GM23338 (cell line): ENCODE results near the gene ALKAL2. TPM values are rescaled to one million over a fixed set of nuclear protein-coding genes. Genes with fewer than 3 reads are reported as not detected.

Experiments
- ATAC-seq: fragments of 200-7000 bp; cut with Tn5 transposase; 3 replicates; pipeline ENCODE4 v1.9.1; 2020
- DNase-seq: peaks from one replicate; pipeline ENCODE4 v3.0.0-alpha.2; 2015; ENCODE audit warnings: low spot score
- H2AFZ ChIP-seq: fragments of 200-600 bp; sonication (generic); 2 replicates; pipeline ENCODE4 v1.8.0; 2016; ENCODE audit warnings: antibody characterized with exemption, mild to moderate bottlenecking, moderate library complexity
- H3F3A ChIP-seq: fragments of 200-600 bp; sonication (generic); replicated peaks from 2 replicates; pipeline ENCODE4 v1.8.0; 2017; ENCODE audit warnings: antibody characterized with exemption, mixed run types, low read depth
- H3K27ac ChIP-seq: fragments of 200-600 bp; sonication (generic); 2 replicates; pipeline ENCODE4 v1.6.1; 2016; ENCODE audit warnings: low read depth
- H3K27me3 ChIP-seq: fragments of 200-600 bp; sonication (generic); 2 replicates; pipeline ENCODE4 v1.8.0; 2016; ENCODE audit warnings: mild to moderate bottlenecking, mixed run types, moderate library complexity; ENCODE audit not compliant: insufficient read depth
- H3K36me3 ChIP-seq: fragments of 200-600 bp; sonication (generic); 2 replicates; pipeline ENCODE4 v1.8.0; 2016; ENCODE audit warnings: mild to moderate bottlenecking; ENCODE audit not compliant: insufficient read depth
- H3K4me1 ChIP-seq: fragments of 200-600 bp; sonication (generic); 2 replicates; pipeline ENCODE4 v1.8.0; 2016; ENCODE audit warnings: mild to moderate bottlenecking, moderate library complexity; ENCODE audit not compliant: insufficient read depth
- H3K4me2 ChIP-seq: fragments of 200-600 bp; sonication (generic); 2 replicates; pipeline ENCODE4 v1.7.1; 2017; ENCODE audit warnings: mixed run types
- H3K4me3 ChIP-seq: fragments of 200-600 bp; sonication (generic); 2 replicates; pipeline ENCODE4 v1.6.1; 2016; ENCODE audit warnings: mixed run types
- H3K79me2 ChIP-seq: fragments of 200-600 bp; sonication (generic); replicated peaks from 2 replicates; pipeline ENCODE4 v1.8.0; 2017; ENCODE audit warnings: mild to moderate bottlenecking; ENCODE audit not compliant: insufficient read depth
- H3K9me2 ChIP-seq: fragments of 200-600 bp; sonication (generic); 2 replicates; pipeline ENCODE4 v1.8.0; 2017; ENCODE audit not compliant: insufficient read depth
- H4K20me1 ChIP-seq: fragments of 200-600 bp; sonication (generic); replicated peaks from 2 replicates; pipeline ENCODE4 v1.8.0; 2017; ENCODE audit warnings: mild to moderate bottlenecking; ENCODE audit not compliant: insufficient read depth
- H3K27ac Mint-ChIP-seq: 2 replicates; pipeline ENCODE4 v1.8.0; 2020; ENCODE audit warnings: inconsistent platforms, mild to moderate bottlenecking, moderate library complexity, mixed read lengths
- H3K27me3 Mint-ChIP-seq: 3 replicates; pipeline ENCODE4 v1.8.0; 2022; ENCODE audit warnings: low read depth, mild to moderate bottlenecking, moderate library complexity, mixed read lengths, inconsistent platforms; ENCODE audit not compliant: insufficient read depth, poor library complexity
- H3K36me3 Mint-ChIP-seq: 3 replicates; pipeline ENCODE4 v1.8.0; 2021; ENCODE audit warnings: low read depth, mild to moderate bottlenecking, inconsistent platforms, moderate library complexity, mixed read lengths
- H3K4me1 Mint-ChIP-seq: 3 replicates; pipeline ENCODE4 v1.8.0; 2020; ENCODE audit warnings: mild to moderate bottlenecking, inconsistent platforms, mixed read lengths
- H3K4me3 Mint-ChIP-seq: 3 replicates; pipeline ENCODE4 v1.8.0; 2021; ENCODE audit warnings: moderate library complexity, mild to moderate bottlenecking, inconsistent platforms, mixed read lengths
- H3K9me3 Mint-ChIP-seq: 3 replicates; pipeline ENCODE4 v1.8.0; 2020; ENCODE audit warnings: moderate library complexity, mild to moderate bottlenecking, inconsistent platforms, mixed read lengths
- CREB1 ChIP-seq: fragments of 250-450 bp; sonication (Bioruptor Pico); IDR thresholded peaks from 2 replicates; pipeline ENCODE4 v1.5.0; 2020; ENCODE audit warnings: low read depth, mild to moderate bottlenecking, moderate library complexity
- EZH2 ChIP-seq: fragments of 200-600 bp; sonication (generic); IDR thresholded peaks from one replicate; pipeline ENCODE4 v1.8.0; 2017; ENCODE audit warnings: antibody characterized with exemption, mild to moderate bottlenecking, low read depth; ENCODE audit not compliant: unreplicated experiment
- EZH2phosphoT487 ChIP-seq: fragments of 200-600 bp; sonication (generic); IDR thresholded peaks from one replicate; pipeline ENCODE4 v1.8.1; 2018; ENCODE audit warnings: antibody characterized with exemption; ENCODE audit not compliant: unreplicated experiment
- JUNB ChIP-seq: IDR thresholded peaks from one replicate; pipeline ENCODE4 v1.6.1; 2016; ENCODE audit warnings: antibody characterized with exemption; ENCODE audit not compliant: unreplicated experiment
- NANOG ChIP-seq: IDR thresholded peaks from 2 replicates; pipeline ENCODE4 v1.6.1; 2016; ENCODE audit warnings: antibody characterized with exemption, borderline replicate concordance
- STAT1 ChIP-seq: IDR thresholded peaks from one replicate; pipeline ENCODE4 v1.6.1; 2016; ENCODE audit warnings: antibody characterized with exemption; ENCODE audit not compliant: unreplicated experiment
- ZNF114 ChIP-seq: fragments of 250-450 bp; sonication (Bioruptor Pico); IDR thresholded peaks from 2 replicates; pipeline ENCODE4 v1.5.0; 2020; ENCODE audit warnings: mild to moderate bottlenecking, moderate library complexity
- polyA plus RNA-seq: library from polyadenylated mRNA; unstranded; fragments of >200 nt; fragmentation: Nextera tagmentation; extraction: Ambion mirVana; gene quantifications from 2 replicates; pipeline ENCODE4 v1.2.1, GENCODE V29; 2016
- total RNA-seq: library from RNA; depleted of rRNA; stranded (reverse); fragments of >200 nt; shearing (Covaris generic); gene quantifications from 2 replicates; pipeline ENCODE4 v1.2.3, GENCODE V29; 2014
- TF ChIP-seq, protein P1 (sequence below), 2 experiments: fragments of 200-600 bp in 1 of 2; sonication (generic) in 1 of 2; conservative IDR thresholded peaks; 2 replicates each; pipeline versions ENCODE4 v1.5.1 to v1.6.1; 2016 to 2017; ENCODE audit warnings: antibody characterized with exemption in 2 of 2, low read depth in 2 of 2, mild to moderate bottlenecking in 2 of 2, moderate library complexity in 1 of 2
- TF ChIP-seq, protein P2 (sequence below): fragments of 250-450 bp; sonication (Bioruptor Pico); IDR thresholded peaks from 2 replicates; pipeline ENCODE4 v1.5.0; 2020; ENCODE audit warnings: mild to moderate bottlenecking, moderate library complexity

The ALKAL2 gene
- total and polyA plus RNA-seq, 2 experiments from 2014 or later = 6.4 to 12.1 TPM

GRCh38 chr2:305366-305765 is 17.5 kb upstream of the ALKAL2 start:
- Histone ChIP-seq H3K27ac (no peak overlapping the region), H4K20me1 (no peaks in the 10 kb centered on the region), H3K79me2 (no peaks in the 10 kb centered on the region), H3F3A (no peaks in the 10 kb centered on the region; the same call in 1 of the 2 replicates), H3K36me3 (no peaks in the 10 kb centered on the region), H3K4me2 (no peak overlapping the region), H3K4me1 (peaks cover 5% of the 10 kb centered on the region), H3K27me3 (no peaks in the 10 kb centered on the region), H3K4me3 (no peak overlapping the region), H3K9me2 (peaks cover 11% of the 10 kb centered on the region; the same call in 1 of the 2 replicates), H2AFZ (no peak overlapping the region)
- DNase-seq = no peak
- Mint-ChIP-seq H3K4me3 (no peak overlapping the region), H3K27me3 (peaks cover 2% of the 10 kb centered on the region), H3K4me1 (peaks cover 16% of the 10 kb centered on the region), H3K36me3 (peaks cover 3% of the 10 kb centered on the region; the same call in 2 of the 3 replicates), H3K9me3 (peaks cover 6% of the 10 kb centered on the region; the same call in 2 of the 3 replicates), H3K27ac (no peak overlapping the region)
- no peak for ATAC-seq
- TF ChIP-seq CREB1 (no peak), EZH2phosphoT487 (no peak), STAT1 (no peak), EZH2 (no peak), NANOG (no peak), ZNF114 (CRISPR knock-in tag) (no peak), JUNB (no peak)
- TF ChIP-seq, protein P1, sequence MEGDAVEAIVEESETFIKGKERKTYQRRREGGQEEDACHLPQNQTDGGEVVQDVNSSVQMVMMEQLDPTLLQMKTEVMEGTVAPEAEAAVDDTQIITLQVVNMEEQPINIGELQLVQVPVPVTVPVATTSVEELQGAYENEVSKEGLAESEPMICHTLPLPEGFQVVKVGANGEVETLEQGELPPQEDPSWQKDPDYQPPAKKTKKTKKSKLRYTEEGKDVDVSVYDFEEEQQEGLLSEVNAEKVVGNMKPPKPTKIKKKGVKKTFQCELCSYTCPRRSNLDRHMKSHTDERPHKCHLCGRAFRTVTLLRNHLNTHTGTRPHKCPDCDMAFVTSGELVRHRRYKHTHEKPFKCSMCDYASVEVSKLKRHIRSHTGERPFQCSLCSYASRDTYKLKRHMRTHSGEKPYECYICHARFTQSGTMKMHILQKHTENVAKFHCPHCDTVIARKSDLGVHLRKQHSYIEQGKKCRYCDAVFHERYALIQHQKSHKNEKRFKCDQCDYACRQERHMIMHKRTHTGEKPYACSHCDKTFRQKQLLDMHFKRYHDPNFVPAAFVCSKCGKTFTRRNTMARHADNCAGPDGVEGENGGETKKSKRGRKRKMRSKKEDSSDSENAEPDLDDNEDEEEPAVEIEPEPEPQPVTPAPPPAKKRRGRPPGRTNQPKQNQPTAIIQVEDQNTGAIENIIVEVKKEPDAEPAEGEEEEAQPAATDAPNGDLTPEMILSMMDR (conservative IDR thresholded peaks at IDR 0.05; ENCODE audit: low read depth in 2 of 2) = no peak
- TF ChIP-seq, protein P2, sequence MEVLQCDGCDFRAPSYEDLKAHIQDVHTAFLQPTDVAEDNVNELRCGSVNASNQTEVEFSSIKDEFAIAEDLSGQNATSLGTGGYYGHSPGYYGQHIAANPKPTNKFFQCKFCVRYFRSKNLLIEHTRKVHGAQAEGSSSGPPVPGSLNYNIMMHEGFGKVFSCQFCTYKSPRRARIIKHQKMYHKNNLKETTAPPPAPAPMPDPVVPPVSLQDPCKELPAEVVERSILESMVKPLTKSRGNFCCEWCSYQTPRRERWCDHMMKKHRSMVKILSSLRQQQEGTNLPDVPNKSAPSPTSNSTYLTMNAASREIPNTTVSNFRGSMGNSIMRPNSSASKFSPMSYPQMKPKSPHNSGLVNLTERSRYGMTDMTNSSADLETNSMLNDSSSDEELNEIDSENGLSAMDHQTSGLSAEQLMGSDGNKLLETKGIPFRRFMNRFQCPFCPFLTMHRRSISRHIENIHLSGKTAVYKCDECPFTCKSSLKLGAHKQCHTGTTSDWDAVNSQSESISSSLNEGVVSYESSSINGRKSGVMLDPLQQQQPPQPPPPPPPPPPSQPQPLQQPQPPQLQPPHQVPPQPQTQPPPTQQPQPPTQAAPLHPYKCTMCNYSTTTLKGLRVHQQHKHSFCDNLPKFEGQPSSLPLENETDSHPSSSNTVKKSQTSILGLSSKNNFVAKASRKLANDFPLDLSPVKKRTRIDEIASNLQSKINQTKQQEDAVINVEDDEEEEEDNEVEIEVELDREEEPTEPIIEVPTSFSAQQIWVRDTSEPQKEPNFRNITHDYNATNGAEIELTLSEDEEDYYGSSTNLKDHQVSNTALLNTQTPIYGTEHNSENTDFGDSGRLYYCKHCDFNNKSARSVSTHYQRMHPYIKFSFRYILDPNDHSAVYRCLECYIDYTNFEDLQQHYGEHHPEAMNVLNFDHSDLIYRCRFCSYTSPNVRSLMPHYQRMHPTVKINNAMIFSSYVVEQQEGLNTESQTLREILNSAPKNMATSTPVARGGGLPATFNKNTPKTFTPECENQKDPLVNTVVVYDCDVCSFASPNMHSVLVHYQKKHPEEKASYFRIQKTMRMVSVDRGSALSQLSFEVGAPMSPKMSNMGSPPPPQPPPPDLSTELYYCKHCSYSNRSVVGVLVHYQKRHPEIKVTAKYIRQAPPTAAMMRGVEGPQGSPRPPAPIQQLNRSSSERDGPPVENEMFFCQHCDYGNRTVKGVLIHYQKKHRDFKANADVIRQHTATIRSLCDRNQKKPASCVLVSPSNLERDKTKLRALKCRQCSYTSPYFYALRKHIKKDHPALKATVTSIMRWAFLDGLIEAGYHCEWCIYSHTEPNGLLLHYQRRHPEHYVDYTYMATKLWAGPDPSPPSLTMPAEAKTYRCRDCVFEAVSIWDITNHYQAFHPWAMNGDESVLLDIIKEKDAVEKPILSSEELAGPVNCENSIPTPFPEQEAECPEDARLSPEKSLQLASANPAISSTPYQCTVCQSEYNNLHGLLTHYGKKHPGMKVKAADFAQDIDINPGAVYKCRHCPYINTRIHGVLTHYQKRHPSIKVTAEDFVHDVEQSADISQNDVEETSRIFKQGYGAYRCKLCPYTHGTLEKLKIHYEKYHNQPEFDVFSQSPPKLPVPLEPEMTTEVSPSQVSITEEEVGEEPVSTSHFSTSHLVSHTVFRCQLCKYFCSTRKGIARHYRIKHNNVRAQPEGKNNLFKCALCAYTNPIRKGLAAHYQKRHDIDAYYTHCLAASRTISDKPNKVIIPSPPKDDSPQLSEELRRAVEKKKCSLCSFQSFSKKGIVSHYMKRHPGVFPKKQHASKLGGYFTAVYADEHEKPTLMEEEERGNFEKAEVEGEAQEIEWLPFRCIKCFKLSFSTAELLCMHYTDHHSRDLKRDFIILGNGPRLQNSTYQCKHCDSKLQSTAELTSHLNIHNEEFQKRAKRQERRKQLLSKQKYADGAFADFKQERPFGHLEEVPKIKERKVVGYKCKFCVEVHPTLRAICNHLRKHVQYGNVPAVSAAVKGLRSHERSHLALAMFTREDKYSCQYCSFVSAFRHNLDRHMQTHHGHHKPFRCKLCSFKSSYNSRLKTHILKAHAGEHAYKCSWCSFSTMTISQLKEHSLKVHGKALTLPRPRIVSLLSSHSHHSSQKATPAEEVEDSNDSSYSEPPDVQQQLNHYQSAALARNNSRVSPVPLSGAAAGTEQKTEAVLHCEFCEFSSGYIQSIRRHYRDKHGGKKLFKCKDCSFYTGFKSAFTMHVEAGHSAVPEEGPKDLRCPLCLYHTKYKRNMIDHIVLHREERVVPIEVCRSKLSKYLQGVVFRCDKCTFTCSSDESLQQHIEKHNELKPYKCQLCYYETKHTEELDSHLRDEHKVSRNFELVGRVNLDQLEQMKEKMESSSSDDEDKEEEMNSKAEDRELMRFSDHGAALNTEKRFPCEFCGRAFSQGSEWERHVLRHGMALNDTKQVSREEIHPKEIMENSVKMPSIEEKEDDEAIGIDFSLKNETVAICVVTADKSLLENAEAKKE = no peak
